IMR-90 (cell line): ENCODE data around the gene BTRC.

Experiments
- CHD1 ChIP-seq: IDR thresholded peaks from 2 replicates; pipeline ENCODE4 v1.6.1; 2012; ENCODE audit warnings: low read depth, low read length, improper control_type of control experiment
- POLR2A ChIP-seq: IDR thresholded peaks from 2 replicates; pipeline ENCODE4 v1.6.1; 2012; ENCODE audit warnings: mild to moderate bottlenecking, low read depth, low read length
- TF ChIP-seq, protein P1 (sequence below): conservative IDR thresholded peaks from 2 replicates; pipeline ENCODE4 v1.5.1; 2012; ENCODE audit warnings: mild to moderate bottlenecking, low read depth, low read length, improper control_type of control experiment

DNA sequence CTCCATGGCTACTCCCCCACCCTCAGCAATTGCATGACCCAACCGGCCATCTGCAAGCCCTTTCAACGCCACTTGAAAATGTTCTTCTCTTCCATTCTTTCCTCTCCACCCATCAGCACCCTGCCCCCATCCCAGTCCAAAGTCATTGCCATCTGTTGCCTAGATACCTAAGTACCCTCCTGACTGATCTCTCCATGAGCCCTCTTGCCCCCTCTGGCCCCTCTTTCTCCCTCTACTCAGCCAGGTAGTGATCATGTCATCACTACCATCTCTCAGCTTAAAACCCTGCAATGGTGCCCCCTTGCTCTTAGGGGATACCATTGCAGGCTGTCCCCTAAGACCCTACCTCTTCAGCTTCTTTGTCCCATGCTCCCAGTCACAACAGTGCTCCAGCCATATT is 30.5 kb upstream of the BTRC start:
- TF ChIP-seq, protein P1, sequence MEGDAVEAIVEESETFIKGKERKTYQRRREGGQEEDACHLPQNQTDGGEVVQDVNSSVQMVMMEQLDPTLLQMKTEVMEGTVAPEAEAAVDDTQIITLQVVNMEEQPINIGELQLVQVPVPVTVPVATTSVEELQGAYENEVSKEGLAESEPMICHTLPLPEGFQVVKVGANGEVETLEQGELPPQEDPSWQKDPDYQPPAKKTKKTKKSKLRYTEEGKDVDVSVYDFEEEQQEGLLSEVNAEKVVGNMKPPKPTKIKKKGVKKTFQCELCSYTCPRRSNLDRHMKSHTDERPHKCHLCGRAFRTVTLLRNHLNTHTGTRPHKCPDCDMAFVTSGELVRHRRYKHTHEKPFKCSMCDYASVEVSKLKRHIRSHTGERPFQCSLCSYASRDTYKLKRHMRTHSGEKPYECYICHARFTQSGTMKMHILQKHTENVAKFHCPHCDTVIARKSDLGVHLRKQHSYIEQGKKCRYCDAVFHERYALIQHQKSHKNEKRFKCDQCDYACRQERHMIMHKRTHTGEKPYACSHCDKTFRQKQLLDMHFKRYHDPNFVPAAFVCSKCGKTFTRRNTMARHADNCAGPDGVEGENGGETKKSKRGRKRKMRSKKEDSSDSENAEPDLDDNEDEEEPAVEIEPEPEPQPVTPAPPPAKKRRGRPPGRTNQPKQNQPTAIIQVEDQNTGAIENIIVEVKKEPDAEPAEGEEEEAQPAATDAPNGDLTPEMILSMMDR: no peak
- TF ChIP-seq CHD1 (no peak), POLR2A (no peak)
